Measurements from ENCODE around the gene ZYG11A.
"Not testable (repeated sequence)": the region's sequence is repeated elsewhere in the genome, so short reads cannot be mapped to it uniquely, and the experiment has no call there.

DNA sequence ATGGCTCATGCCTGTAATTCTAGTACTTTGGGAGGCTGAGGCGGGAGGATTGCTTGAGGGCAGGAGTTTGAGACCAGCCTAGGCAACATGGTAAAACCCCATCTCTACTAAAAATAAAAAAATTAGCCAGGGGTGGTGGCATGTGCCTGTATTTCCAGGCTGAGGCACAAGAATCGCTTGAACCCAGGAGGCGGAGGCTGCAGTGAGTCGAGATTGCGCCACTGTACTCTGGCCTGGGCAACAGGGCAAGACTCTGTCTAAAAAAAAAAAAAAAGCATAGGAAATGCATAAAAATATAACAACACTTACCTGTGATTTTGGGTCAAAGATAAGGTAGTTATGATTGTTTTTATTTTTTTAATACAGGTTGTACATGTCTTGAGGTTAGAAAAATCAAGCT lies 21.7 kb upstream of the ZYG11A start:
- TF ChIP-seq ZNF777 (tag by site-specific recombination; IDR thresholded peaks at IDR 0.05; ENCODE audit: borderline replicate concordance); RBAK (tag by site-specific recombination; IDR thresholded peaks at IDR 0.05): not testable (repeated sequence)
